ENCODE results near the gene CHMP4A.
"Not testable (repeated sequence)": the region's sequence is repeated elsewhere in the genome, so short reads cannot be mapped to it uniquely, and the experiment has no call there.

The CHMP4A gene

DNA sequence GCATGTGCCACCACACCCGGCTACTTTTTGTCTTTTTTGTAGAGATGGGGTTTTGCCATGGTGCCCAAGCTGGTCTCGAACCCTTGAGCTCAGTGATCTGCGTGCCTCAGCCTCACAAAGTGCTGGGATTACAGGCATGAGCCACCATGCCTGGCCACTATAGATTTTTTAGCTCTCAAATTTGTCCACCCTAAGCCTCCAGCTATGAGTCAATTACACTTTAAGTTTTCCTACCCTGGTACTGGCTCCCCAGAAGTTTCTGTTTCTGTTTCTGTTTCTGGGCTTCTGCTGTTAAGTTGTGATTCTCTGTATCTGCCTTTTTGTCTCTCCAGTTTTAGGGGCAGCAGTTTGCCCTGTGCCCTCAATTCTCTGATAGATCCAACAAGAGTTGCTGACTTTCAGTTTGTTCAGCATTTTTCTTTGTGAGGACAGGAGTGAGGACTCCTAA, 33.5 kb upstream of the CHMP4A start:
- no peak for DNase-seq

DNA sequence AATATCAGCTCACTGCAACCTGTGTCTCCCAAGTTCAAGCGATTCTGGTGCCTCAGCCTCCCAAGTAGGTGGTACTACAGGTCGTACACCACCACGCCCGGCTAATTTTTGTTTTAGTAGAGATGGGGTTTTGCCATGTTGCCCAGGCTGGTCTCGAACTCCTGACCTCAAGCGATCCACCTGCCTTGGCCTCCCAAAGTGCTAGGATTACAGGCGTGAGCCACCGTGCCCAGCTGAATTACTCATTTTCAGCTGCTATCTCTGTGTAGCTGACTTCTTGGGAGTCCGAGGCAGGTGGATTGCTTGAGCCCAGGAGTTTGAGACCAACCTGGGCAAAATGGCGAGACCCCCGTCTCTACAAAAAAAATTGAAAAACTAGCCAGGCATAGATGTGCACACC, 32.1 kb upstream of the CHMP4A start:
- not testable (repeated sequence) for DNase-seq

DNA sequence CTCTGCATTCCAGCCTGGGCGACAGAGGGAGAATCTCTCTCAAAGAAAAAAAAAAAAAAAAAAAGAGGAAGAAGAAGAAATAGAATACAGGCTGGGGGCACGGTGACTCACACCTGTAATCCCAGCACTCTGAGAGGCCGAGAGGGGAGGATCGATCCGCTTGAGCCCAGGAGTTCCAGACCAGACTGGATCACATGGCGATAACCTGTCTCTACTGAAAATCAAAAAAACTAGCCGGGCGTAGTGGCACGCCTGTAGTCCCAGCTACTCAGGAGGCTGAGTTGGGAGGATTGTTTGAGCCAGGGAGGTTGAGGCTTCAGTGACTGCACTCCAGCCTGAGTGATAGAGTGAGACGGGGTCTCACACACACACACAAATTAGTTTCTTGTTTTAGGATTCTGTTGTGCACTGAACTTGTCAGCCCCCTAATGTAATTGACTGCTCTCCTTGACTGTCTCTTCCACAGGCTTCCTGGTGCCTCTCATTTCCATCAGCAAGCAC, 30.1 kb upstream of the CHMP4A start:
- DNase-seq, result no peak

DNA sequence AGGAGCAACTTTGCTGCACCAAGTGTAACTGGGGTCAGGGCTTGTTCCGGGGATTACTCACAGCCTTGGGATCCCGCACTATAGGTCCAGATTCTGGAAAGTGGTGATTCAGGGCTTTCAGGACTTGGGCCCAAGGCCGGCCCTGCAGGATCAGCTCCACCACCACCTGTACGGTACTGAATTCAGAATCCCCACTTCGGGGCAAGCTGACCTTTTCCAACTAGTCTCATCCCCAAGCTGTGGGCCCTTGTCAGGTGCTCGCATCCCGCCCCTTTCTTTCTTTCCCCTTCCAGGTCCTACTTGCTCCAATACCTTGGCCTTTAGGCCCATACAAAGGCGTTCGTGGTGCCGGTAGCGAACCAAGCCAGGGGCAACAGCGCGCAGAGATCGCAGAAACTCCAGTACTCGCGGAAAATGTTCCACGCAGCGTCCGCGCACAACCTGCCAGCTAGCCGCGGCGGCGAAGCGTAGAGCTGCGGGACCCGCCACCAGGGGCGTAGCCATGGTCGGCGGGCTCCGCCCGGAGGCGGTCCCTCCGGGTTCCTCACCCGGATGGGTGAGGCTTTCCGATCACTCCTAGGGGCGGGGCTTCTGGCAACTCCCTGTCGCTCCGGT, 28.6 kb upstream of the CHMP4A start:
- DNase-seq, result peak; percentile 95

DNA sequence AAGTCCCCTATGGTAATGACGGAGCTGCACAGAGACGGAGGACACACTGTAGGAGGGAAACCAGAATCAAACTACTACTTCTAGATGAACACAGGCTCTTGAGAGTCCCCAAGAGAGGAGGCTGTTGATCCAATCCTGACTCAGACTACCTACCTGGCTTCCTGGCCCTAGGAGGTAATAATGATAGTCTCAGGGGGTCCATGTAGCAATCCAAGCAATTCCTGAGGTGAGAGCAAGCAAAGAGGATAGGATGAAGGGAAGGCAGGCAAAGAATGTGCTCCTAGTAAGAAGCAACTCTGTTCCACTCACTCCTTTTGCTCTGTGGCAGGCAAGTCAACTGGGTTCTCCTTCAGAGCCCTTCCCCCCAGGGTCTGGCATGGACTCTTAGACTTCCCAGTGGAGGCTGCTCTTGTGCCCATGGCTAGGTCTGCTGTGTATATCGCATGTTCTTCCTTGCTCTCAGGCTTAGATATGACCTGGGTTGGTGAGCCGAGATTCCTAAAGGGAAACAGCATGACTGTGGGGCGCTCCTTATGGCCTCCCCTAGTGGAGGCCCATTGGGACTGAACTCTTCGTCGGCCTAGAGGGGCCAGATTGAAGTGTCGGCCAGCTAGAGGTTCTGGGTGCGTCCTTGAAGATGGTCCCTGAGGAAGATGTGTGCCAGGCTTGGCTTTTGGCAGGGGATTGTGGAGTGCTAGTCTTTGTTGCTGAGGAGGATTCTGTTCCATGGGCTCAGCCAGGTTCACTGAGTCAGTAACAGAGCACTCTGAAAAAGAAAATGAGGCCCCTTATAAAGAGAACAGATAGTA, 27.0 kb upstream of the CHMP4A start:
- no peak for DNase-seq

DNA sequence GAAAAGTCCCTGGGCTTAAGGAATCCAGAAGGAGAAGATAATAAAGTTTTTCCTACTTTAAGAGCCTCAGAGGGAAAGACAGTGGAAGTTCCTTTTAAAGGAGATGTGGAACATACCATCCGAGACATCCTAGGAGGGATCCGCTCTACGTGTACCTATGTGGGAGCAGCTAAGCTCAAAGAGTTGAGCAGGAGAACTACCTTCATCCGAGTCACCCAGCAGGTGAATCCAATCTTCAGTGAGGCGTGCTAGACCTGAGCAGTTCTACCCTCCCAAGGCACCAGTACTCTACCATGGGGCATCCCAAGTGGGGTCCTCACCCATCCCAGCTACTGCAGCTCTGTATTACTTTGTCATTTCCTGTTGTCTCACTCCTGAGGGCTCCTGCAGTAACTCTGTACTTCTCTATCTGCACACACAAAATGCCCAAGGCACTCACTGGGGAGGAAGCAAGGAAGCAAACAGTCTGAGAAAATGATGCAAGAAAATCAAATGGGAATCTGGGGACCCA, 25.3 kb upstream of the CHMP4A start:
- DNase-seq, result no peak

DNA sequence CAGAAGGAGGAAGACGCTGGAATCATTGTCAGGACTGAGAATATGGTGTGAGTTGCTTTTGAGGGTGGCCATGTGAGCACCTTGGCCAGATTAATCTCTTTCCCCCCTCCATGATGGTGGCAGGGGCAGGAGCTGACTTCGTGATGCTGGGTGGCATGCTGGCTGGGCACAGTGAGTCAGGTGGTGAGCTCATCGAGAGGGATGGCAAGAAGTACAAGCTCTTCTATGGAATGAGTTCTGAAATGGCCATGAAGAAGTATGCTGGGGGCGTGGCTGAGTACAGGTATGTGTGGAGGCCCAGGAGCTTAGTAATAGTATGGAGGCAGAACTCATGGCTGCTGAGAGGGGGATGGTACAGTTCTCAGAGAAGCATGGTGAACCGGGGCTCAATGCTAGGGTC, 24.8 kb upstream of the CHMP4A start:
- no peak for DNase-seq

DNA sequence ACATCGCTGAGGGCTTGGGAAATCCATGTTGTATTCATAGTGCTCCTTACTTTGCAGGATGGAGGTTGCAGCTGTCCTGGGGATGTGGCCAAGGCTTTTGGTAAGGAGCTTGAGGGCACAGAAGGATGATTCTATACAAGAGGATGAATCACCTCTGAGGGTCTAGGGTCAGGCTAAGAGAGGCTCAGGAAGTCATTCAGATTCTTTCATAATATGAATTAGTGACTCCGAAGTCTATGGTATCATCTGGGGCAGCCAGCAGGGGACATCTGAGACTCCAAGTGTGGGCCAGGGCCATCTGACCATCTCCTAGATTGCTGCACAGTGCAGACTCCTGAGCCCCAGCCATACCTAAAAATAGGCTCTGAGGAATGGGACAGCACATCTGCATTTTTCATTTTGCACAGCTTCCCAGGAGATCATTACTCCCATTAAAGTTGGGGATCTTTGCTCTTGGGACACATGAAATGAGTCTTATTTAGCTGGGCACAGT, 24.2 kb upstream of the CHMP4A start:
- DNase-seq, result no peak

DNA sequence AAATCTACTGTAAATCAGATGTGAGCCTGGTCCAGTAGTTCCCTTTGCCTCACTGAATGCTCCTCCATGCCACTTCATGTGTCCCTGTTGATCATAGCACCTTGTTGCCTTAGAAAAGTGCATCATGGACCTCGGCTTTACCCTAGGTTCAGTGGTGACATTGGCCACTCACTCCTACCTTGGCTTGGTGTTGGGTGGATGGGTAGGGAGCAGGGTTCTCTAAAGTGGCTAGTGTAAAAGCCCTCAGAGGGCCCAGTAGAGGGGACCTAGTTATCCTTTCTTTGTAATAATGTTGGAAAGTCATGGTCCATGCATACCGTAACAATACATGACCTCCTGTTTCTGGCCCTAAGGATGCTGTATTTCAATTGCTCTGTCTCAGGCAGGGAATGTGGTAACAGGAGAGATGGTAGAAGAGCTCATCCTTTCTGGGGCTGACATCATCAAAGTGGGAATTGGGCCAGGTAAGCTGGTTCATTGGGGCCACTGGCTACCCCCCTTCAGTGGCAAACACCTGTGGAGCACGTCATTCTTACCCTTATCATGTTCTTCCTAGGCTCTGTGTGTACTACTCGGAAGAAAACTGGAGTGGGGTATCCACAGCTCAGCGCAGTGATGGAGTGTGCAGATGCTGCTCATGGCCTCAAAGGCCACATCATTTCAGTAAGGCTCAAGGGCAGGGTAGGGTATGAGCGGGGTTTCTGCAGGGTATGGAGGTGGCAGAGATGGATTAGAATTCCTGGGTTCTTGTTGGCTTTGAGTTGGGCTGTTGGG, 23.6 kb upstream of the CHMP4A start:
- DNase-seq, result no peak

DNA sequence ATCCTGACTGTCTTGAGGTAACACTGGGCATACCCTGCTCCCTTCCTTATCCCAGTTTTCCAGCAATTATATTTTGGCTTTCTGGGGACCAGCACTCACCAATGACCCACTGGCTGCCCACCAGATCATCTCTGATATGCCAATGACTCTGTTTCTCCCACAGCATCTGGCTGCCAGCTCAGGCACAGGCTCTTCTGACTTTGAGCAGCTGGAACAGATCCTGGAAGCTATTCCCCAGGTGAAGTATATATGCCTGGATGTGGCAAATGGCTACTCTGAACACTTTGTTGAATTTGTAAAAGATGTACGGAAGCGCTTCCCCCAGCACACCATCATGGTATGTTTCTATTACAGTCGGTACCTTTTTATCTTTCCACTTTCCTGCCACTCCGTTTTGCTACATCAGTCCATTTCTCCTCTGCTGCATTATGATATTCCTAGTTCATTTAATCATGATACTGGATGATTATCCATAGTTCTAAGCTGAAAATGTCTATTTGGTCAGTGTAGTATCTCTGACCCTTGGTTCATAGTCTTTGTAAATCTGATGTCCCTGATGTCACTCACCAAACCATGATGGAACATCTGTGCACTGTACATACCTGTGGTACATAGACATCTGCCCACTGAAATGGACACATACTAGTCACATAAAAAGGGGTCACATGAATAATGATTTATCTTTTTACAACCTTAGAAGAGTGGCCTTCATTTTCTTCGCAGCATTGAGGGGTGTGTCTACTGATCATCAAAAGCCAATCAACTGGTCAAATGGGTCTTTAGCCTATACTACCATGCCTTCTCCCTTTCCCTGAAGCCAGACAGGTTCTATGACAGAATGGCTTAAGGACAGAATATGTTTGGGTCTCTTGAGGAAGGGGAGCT, 22.8 kb upstream of the CHMP4A start:
- no peak for DNase-seq

DNA sequence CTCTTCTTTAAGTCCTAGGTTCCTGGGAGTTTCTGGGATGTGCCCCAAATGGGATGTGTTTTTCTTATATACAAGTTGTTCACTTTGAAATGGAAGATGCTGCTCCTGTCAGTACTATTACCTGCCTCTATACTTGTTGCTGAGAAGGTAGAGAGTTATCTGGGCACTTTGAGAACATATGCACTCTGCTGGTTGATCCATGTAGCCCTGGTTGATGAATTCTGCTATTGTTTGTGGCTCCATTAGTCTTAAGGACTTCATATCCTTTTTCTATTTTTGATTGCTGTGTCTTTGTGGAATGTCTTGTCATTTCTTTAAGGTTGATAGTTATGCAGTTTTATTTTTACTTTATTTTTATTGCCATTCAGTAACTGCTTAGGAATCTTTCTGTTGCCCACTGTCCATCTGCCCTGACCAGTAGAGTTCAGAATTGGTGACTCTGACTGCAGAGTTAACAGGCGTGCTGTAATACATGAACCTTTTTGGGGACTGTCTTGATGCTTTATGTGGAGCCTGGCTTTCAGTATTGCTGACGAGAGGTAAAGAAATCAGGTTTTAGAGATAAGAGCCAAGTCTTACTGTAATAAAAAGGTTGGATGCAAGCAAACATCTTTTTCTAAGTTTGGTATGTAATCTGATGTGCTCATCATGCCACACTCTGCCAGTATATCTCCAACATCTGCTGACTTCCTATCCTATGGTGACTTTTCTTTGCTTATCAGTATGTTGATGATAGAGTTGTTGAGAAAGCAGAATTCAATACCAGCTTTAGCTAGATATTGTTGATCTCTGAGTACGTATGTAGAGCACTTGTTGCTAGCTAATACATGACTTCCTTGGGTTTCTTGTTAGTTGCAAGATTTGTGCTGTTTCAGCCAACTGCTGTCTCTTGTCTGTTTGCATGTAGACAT, 21.1 kb upstream of the CHMP4A start:
- no peak for DNase-seq

DNA sequence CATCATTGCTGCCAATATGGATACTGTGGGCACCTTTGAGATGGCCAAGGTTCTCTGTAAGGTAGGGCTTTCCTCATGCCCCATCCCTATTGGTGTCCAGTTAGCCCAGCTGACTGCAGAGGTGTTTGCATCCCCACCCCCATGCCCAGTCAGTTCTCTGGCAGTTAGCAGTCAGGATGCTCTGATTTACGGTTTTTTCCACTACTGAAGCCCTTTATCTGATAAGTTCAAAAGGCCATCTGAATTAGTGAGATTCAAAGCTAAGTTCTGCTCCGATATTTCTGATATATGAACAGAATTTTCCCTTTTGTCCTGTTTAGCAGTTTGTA, 20.2 kb upstream of the CHMP4A start:
- no peak for DNase-seq

DNA sequence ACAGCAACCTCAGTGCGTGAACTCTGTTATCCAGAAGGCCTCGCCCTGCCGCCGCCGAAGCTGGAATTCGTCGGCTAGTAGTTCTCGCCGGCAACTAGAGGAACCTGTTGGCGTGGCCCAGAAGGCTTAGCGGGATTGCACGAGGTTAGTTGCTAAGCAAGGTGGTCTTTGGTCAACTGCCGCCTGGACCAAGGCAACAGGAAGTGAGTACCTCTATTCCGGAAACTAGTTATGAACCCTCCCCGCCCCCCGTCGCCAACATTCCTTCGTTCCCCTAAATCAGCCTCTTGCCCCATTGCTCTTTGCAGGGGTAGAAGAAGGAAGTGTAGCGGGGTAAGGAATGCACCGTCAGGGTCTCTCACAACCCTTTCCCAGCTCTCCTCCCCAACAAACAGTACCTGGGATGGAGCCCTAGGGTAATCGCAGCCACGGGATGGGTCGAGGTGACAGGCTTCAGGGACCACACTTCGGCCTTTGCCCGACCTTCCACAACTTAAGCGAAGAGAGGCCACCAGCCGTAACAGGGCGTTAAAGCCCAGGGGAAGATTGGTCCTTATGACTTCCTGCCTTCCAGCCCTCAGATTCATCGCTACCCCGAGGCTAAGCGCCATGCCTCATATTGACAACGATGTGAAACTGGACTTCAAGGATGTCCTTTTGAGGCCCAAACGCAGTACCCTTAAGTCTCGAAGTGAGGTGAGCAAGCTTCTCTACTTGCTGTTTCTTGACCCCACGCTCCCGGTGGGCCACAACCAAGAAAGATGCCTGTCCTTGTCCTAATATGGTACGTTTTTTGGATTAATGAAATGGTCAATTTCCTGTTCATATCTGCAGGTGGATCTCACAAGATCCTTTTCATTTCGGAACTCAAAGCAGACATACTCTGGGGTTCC, 19.6 kb upstream of the CHMP4A start, which contains the start of gene GMPR2:
TSS of gene GMPR2 (plus strand) at position 285 of the 893 bp plus-strand sequence. CDS start at position 610, 325 bp downstream.
- no peak for DNase-seq

DNA sequence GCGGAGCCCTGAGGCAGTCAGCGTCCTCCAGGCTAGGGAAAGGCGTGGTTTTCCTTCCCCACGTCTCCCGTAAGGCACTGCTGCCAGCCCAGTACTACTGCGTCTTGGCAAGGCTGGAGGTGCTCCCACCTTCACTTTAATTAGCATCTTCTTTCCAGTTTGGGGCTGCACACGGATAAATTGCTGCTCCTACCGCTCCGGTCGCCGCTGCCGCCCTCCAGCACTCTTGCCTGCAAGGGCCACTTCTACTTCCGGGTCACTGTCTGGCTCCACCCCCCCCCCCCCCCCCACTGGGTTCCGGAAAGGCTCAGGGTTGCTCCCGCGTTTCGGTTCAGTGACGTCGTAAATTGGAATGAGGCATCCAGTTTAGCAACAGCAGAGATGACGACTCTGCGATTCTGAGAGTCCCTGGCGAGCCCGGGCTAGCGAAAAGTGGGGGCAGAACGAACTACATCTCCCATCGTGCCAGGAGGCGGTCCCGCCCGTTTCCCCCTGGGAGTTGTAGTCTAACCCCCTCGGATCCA, 18.9 kb upstream of the CHMP4A start, which contains the start of gene NEDD8:
TSS of gene NEDD8 (minus strand) at position 247 of the 524 bp plus-strand sequence. CDS start at position 147, 100 bp downstream.
- DNase-seq, result peak; percentile 95

DNA sequence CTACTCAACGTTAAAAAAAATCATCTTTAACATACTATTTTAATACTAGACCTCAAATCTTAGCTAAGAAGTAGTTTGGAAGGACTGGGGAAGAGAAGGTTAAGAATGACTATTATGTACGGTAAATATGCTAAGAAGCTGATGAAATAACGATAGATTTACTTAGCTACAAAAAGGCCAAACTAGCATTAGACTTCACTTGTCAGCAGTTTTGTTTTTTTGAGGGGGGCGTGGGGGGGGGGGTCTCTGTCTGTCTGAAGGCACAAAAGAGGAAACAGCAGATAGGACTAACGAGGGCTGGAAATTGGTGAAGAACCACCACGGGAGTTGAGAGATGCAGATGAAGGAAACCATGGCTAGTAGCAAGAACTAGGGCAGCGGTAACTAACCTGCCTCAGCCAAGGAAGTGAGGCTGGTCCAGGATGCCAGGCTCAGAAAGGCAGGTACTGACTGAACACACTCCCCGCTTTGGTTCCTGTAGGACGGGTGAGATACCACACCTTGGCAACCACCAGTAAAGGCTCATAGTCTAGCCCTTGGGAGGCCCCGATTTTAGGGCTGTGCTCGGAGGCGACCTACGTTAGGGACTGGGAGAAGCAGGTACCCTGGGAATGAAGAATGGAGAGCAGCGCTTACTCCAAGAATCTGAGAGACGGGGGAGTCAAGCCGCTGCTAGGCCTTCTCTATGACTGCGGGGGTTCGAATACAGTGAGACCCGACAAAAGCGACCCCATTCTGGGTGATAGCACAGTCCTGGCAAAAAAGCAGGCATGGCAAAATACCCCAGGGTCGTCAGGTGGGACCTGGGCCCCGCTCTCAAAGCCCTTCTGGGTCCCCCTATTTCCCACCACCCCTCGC, 18.2 kb upstream of the CHMP4A start:
- DNase-seq, result no peak

DNA sequence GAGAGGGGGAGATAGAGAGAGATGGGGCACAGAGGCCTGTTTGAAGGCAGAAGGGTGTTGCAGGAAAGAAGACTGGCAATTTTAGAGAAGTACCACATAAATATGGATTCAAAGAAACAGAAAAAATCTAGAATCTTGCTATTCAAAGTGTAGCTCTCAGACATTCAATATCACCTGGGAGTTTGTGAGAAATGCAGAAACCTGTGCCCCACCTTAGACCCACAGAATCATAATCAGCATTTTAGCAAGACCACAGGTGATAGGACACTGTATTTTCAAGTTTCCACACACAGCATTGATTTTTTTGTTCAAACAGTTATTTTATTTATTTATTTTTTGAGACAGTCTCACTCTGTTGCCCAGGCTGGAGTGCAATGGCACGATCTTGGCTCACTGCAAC, 15.6 kb upstream of the CHMP4A start:
- DNase-seq, result no peak

DNA sequence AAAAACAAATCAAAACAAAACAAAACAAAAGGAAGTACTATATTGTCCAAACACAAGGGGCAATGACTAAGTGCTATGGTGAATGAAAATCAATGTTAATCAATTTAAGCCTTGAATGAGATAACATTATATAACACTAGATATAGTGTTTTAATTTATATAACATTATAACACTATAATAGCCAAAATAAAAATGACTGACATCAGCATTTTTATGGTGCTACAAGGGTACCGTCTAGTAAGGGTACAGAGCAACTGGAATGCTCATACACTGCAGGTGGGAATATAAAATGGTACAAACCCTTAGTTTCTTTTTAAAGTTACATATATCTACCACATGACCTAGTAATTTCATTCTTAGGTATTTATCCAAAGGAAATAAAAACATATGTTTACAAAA, 13.2 kb upstream of the CHMP4A start:
- no peak for DNase-seq

DNA sequence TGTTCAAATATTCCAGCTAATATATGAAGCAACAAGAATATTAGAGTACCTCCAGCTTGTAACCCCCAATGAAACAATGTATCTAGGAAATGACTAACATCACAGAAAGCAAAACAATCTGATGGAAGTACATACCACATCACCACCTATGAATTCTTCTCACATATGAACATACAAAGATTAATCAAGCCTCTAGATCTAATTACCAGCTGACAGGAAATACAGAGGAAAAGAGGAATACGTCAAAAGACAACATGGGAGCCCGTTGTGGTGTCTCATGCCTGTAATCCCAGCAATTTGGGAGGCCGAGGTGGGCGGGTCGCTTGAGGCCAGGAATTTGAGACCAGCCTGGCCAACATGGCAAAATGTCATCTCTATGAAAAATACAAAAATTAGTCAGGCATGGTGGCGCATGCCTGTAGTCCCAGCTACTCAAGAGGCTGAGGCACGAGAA, 11.4 kb upstream of the CHMP4A start:
- no peak for DNase-seq

Data from NCI-H446 treated with DMSO at 0.1 percent for 48 hours (cell line).